HG03571 (cell line): ENCODE results near the gene RAB40C.

Experiments
- ATAC-seq: cut with Tn5 transposase; IDR thresholded peaks from one replicate; pipeline ENCODE4 v1.9.1; 2021; ENCODE audit not compliant: unreplicated experiment

Gene RAB40C

DNA sequence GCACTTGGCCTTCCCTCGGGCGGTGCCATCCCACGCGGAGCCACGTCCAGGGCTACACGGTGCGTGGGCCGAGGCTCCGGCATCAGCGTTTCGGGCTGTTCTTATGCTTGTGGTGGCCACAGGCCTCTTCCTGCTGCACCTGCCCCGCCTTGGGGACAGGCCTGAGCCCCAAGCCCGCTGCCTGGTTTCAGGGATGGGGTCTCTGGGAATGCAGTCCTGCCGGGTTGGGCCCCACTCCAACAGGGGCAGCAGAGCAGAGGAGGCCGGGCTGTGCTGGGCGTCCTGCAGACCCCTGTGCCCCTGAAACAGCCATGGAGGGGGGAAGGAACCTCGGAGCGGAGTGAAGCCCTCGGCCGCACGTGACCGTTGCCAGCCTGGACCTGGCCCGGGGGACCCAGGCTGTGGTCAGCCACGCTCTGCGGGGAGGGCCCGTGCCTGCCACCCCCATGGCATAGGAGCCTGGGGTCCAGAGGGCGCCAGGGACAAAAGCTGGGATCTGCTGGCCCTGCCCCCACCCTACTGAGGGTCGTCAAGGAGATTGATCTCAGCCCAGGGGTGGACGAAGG, 40.5 kb downstream of the RAB40C start:
- ATAC-seq, result no peak

DNA sequence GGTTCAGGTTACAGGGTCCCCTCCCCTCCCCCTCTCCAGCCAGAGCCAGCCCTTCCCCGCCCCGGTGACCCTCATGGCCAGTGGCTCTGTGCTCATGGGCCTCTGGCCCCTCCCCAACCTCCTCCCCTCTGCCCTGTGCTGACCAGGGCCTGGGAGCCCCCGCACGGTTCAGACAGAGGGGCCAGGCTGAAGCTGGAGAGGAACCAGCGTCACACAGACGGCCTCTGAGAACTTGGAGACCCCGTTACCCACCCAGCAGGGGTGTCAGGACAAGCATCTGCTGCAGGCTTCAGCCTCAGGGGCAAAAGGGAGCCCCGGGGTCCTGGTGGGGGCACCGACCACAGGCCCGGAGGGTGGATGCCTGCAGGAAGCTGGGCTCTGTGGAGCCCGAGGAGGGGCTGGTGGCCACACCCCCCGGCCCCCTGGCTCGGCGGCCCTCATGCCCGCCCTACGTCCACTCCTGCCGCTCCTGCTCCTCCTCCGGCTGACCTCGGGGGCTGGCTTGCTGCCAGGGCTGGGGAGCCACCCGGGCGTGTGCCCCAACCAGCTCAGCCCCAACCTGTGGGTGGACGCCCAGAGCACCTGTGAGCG, 41.0 kb downstream of the RAB40C start, which contains the start of gene WFIKKN1:
Gene WFIKKN1, plus strand, starts transcription at position 171 of the 591 bp plus-strand sequence. Its CDS starts 269 bp downstream, at position 440.
- no peak for ATAC-seq

DNA sequence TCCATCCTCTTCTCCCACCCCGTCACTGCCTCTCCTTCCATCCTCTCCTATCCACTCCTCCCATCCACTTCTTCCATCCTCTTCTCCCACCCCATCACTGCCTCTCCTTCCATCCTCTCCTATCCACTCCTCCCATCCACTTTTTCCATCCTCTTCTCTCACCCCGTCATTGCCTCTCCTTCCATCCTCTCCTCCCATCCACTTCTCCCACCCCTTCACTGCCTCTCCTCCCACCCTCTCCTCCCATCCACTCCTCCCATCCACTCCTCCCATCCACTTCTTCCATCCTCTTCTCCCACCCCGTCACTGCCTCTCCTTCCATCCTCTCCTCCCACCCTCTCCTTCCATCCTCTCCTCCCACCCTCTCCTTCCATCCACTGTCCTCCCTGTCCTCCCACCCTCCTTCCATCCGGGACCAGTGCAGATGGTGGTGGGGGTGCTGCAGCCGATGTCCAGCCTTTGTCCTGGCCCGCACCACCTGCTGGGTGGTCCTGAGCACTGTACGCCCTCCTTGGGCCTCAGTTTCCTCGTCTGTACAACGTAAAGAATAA, 42.0 kb downstream of the RAB40C start:
- ATAC-seq, result no peak

DNA sequence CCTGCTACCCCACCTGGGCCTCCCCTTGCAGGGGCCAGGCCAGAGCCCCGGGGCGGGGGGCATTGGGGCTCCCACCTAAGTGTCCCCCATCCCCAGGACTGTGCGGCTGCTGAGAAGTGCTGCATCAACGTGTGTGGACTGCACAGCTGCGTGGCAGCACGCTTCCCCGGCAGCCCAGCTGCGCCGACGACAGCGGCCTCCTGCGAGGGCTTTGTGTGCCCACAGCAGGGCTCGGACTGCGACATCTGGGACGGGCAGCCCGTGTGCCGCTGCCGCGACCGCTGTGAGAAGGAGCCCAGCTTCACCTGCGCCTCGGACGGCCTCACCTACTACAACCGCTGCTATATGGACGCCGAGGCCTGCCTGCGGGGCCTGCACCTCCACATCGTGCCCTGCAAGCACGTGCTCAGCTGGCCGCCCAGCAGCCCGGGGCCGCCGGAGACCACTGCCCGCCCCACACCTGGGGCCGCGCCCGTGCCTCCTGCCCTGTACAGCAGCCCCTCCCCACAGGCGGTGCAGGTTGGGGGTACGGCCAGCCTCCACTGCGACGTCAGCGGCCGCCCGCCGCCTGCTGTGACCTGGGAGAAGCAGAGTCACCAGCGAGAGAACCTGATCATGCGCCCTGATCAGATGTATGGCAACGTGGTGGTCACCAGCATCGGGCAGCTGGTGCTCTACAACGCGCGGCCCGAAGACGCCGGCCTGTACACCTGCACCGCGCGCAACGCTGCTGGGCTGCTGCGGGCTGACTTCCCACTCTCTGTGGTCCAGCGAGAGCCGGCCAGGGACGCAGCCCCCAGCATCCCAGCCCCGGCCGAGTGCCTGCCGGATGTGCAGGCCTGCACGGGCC, 42.8 kb downstream of the RAB40C start:
- no peak for ATAC-seq

DNA sequence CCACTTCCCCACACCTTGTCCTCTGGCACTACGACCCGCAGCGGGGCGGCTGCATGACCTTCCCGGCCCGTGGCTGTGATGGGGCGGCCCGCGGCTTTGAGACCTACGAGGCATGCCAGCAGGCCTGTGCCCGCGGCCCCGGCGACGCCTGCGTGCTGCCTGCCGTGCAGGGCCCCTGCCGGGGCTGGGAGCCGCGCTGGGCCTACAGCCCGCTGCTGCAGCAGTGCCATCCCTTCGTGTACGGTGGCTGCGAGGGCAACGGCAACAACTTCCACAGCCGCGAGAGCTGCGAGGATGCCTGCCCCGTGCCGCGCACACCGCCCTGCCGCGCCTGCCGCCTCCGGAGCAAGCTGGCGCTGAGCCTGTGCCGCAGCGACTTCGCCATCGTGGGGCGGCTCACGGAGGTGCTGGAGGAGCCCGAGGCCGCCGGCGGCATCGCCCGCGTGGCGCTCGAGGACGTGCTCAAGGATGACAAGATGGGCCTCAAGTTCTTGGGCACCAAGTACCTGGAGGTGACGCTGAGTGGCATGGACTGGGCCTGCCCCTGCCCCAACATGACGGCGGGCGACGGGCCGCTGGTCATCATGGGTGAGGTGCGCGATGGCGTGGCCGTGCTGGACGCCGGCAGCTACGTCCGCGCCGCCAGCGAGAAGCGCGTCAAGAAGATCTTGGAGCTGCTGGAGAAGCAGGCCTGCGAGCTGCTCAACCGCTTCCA, 43.6 kb downstream of the RAB40C start:
- ATAC-seq, result no peak

GRCh38 chr16:634051-634670, 44.3 kb downstream of the RAB40C start:
- ATAC-seq, result no peak

DNA sequence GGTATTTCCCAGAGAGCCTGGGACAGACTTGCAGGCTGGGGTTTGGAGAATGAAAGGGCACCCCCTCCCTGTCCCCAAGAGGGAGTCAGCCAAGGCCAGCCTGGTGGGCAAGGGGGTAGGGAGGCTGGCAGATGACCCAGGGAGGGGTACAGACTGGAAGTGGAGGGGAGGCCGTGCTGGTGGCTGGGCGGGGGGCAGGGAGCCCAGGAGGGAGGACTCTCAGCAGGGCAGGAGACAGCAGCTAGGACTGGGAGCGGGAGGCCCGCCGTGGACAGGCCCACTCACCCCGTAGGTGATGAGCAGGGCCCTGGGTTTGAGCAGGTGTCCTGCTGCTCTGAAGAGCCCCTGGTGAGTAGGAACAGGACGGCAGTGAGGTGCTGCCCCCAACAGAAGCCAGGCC, 45.1 kb downstream of the RAB40C start:
- ATAC-seq, result no peak

GRCh38 chr16:635573-636205, 45.8 kb downstream of the RAB40C start:
- no peak for ATAC-seq

- ATAC-seq, result peak; percentile 54
Measured at GRCh38 chr16:636206-637080, 46.6 kb downstream of the RAB40C start, which contains the start of gene METTL26. TSS of gene METTL26 (minus strand) at chr16:636305. CDS start at chr16:636290, 15 bp downstream.

- ATAC-seq, result no peak
Measured at GRCh38 chr16:637081-638018, 47.5 kb downstream of the RAB40C start.

DNA sequence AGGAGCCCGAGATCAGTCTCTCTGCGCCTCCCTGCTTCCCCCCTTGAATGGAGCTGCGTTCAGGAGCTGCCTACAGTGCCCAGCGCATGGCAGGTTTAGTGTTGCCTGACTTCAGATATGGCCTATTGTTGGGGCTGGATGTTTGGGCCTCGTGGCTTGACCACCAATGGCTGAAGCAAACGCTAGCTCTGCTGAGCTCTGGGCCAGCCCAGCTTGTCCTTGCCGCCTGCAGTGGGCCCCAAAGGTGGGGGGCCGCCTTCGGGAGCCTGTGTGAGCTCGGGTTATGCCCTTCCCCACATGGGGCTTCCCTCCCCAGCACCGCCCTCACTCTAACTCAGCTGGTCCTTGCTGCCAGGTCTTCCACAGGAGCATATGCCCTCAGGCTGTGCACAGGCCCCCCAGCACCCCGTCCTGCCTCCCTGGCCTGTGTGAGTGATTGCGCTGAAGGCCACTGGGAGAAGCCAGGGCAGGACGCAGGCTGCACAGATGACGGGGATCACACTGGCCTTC, 48.2 kb downstream of the RAB40C start:
- no peak for ATAC-seq

GRCh38 chr16:638836-639235, 49.0 kb downstream of the RAB40C start:
- ATAC-seq, result no peak

- ATAC-seq, result no peak
Measured at GRCh38 chr16:640614-641013, 50.7 kb downstream of the RAB40C start.

DNA sequence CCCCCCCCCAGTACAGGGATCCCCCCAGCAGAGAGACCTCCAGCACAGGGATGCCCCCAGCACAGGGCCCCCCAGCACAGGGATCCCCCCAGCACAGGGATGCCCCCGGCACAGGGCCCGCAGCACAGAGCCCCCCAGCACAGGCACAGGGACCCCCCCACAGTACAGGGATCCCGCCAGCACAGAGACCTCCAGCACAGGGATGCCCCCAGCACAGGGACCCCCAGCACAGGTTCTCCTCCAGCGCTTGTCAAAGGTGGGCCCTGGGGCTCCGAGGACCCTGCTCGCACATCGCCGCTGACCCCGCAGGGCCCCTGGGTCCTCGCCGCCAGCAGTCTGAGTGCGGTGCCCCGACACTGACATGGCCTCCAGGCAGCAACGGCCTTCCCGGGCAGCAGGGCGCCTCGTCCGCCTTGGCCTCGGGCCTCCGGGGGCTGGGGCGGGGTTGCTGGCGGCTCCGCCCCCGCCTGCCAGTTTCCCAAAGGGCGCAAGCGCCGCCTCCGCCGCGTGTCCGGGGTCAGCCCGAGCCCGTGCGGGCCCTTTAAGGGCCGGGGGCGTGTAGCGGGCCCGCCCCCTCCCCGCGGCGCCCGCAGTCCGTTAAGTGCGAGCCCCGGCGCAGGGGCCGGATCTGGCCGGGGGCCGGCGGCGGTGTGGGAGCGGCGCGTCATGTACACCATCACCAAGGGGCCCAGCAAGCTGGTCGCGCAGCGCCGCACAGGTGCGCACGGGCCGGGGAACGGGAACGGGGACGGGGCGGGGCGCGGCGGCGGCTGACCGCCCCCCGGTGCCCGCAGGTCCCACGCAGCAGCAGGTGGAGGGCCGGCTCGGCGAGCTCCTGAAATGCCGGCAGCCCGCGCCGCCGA, 51.7 kb downstream of the RAB40C start, which contains the start of gene MCRIP2:
Gene MCRIP2, plus strand, starts transcription at position 503 of the 863 bp plus-strand sequence. Its CDS starts 164 bp downstream, at position 667.
- peak; percentile 41 for ATAC-seq

- peak; percentile 36 for ATAC-seq
Measured at GRCh38 chr16:642189-643049, 52.6 kb downstream of the RAB40C start.

DNA sequence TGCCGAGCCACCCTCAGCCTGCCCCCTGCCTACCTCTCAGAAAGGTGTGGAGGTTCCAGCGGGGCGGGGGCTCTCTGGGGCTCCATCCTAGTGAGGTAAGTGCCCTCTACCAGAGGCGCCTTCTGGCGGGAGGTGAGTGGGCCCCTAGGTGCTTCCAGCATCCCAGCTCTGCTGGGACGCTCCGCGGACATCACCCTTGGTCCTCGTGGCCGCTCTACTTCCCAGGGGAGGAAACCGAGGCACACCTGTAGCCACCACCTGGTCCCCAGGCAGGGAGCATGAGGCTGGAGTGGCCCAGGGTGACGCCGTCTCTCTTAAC, 53.1 kb downstream of the RAB40C start:
- ATAC-seq, result no peak
